GM12891 (cell line): ENCODE data around the gene MRPL20.

ENCODE experiments used
- PAX5 ChIP-seq: IDR thresholded peaks from 2 replicates; pipeline ENCODE4 v1.6.1; 2011; ENCODE audit warnings: low read length, moderate library complexity, mild to moderate bottlenecking; ENCODE audit not compliant: insufficient read depth, severe bottlenecking
- POLR2A ChIP-seq: IDR thresholded peaks from 2 replicates; pipeline ENCODE4 v1.6.1; 2011; ENCODE audit warnings: low read depth, low read length, control low read depth
- POLR2AphosphoS5 ChIP-seq: IDR thresholded peaks from 2 replicates; pipeline ENCODE4 v1.6.1; 2011; ENCODE audit warnings: low read depth, low read length, control low read depth
- POU2F2 ChIP-seq: IDR thresholded peaks from 2 replicates; pipeline ENCODE4 v1.6.1; 2011; ENCODE audit warnings: low read depth, mild to moderate bottlenecking, control low read depth, low read length, moderate library complexity
- SPI1 ChIP-seq: IDR thresholded peaks from 2 replicates; pipeline ENCODE4 v1.6.1; 2011; ENCODE audit warnings: low read depth, low read length, control low read depth
- TAF1 ChIP-seq: IDR thresholded peaks from 2 replicates; pipeline ENCODE4 v1.6.1; 2011; ENCODE audit warnings: low read depth, low read length, control low read depth

- no peak for TF ChIP-seq POLR2A
- TF ChIP-seq TAF1, result no peak
- no peak for TF ChIP-seq POLR2AphosphoS5
- TF ChIP-seq POU2F2, result no peak
- TF ChIP-seq SPI1, result no peak
- no peak for TF ChIP-seq PAX5
Observed at GRCh38 chr1:1418464-1419362, 11.6 kb upstream of the MRPL20 start.
